DMS53 treated with DMSO at 0.1 percent for 48 hours (cell line): ENCODE results near the gene DMD.
"Not testable (repeated sequence)": the region's sequence is repeated elsewhere in the genome, so short reads cannot be mapped to it uniquely, and the experiment has no call there.

ENCODE experiments used
- DNase-seq: peaks from one replicate; lab custom pipeline; 2025; ENCODE audit not compliant: unreplicated experiment; lab: John Stamatoyannopoulos, UW

Gene DMD

GRCh38 chrX:31547416-31547815 lies 1663.9 kb downstream of the DMD start:
- DNase-seq: no peak

- no peak for DNase-seq
Observed at GRCh38 chrX:31546126-31546525, 1665.2 kb downstream of the DMD start.

GRCh38 chrX:31545726-31546125 lies 1665.6 kb downstream of the DMD start:
- no peak for DNase-seq

- no peak for DNase-seq
Observed at GRCh38 chrX:31545191-31545590, 1666.2 kb downstream of the DMD start.

- DNase-seq: no peak
Observed at GRCh38 chrX:31543634-31544033, 1667.7 kb downstream of the DMD start.

- no peak for DNase-seq
Observed at GRCh38 chrX:31542566-31542965, 1668.8 kb downstream of the DMD start.

- DNase-seq: no peak
Observed at GRCh38 chrX:31540313-31540712, 1671.0 kb downstream of the DMD start.

GRCh38 chrX:31527455-31528126 lies 1683.8 kb downstream of the DMD start:
- no peak for DNase-seq

GRCh38 chrX:31523884-31524536 lies 1687.3 kb downstream of the DMD start:
- no peak for DNase-seq

GRCh38 chrX:31522760-31523159 lies 1688.6 kb downstream of the DMD start:
- no peak for DNase-seq

GRCh38 chrX:31521941-31522340 lies 1689.4 kb downstream of the DMD start:
- no peak for DNase-seq

- no peak for DNase-seq
Observed at GRCh38 chrX:31516527-31516926, 1694.8 kb downstream of the DMD start.

GRCh38 chrX:31508338-31508737 lies 1703.0 kb downstream of the DMD start:
- DNase-seq: no peak

- no peak for DNase-seq
Observed at GRCh38 chrX:31506928-31507327, 1704.4 kb downstream of the DMD start.

- DNase-seq: no peak
Observed at GRCh38 chrX:31506360-31506759, 1705.0 kb downstream of the DMD start.

- DNase-seq: no peak
Observed at GRCh38 chrX:31500921-31501320, 1710.4 kb downstream of the DMD start.

- DNase-seq: peak; percentile 60
Observed at GRCh38 chrX:31499109-31499508, 1712.2 kb downstream of the DMD start.

- no peak for DNase-seq
Observed at GRCh38 chrX:31497086-31497485, 1714.3 kb downstream of the DMD start.

- DNase-seq: no peak
Observed at GRCh38 chrX:31487951-31488350, 1723.4 kb downstream of the DMD start.

GRCh38 chrX:31483336-31483735 lies 1728.0 kb downstream of the DMD start:
- DNase-seq: no peak

GRCh38 chrX:31480696-31481095 lies 1730.7 kb downstream of the DMD start:
- no peak for DNase-seq

- DNase-seq: no peak
Observed at GRCh38 chrX:31471229-31471628, 1740.1 kb downstream of the DMD start.

GRCh38 chrX:31470753-31471152 lies 1740.6 kb downstream of the DMD start:
- DNase-seq: not testable (repeated sequence)
